PFSK-1 (cell line): ENCODE measurements around the gene VWA3B.

ENCODE experiments used
- FOXP2 ChIP-seq: optimal IDR thresholded peaks from 2 replicates; pipeline ENCODE3; 2011; ENCODE audit warnings: borderline replicate concordance, control low read depth, inconsistent platforms; ENCODE audit not compliant: insufficient read depth; ENCODE audit errors: extremely low read length, extremely low read depth
- POLR2AphosphoS5 ChIP-seq: IDR thresholded peaks from 2 replicates; pipeline ENCODE4 v1.6.1; 2012; ENCODE audit warnings: low read depth, mild to moderate bottlenecking, control low read depth, low read length, moderate library complexity
- REST ChIP-seq, 2 experiments: IDR thresholded peaks; 2 replicates each; pipeline versions ENCODE4 v1.6.1 to v1.8.0; 2011 to 2012; ENCODE audit warnings: low read depth in 2 of 2, low read length in 2 of 2, control low read depth in 1 of 2, inconsistent platforms in 1 of 2, mild to moderate bottlenecking in 1 of 2, moderate library complexity in 1 of 2; ENCODE audit not compliant: insufficient read depth in 1 of 2
- SIN3A ChIP-seq: IDR thresholded peaks from 2 replicates; pipeline ENCODE4 v1.6.1; 2012; ENCODE audit warnings: mild to moderate bottlenecking, low read length, moderate library complexity, borderline replicate concordance; ENCODE audit not compliant: insufficient read depth
- TAF1 ChIP-seq: IDR thresholded peaks from 2 replicates; pipeline ENCODE4 v1.6.1; 2012; ENCODE audit warnings: low read length, control low read depth, borderline replicate concordance; ENCODE audit not compliant: insufficient read depth

VWA3B gene

DNA sequence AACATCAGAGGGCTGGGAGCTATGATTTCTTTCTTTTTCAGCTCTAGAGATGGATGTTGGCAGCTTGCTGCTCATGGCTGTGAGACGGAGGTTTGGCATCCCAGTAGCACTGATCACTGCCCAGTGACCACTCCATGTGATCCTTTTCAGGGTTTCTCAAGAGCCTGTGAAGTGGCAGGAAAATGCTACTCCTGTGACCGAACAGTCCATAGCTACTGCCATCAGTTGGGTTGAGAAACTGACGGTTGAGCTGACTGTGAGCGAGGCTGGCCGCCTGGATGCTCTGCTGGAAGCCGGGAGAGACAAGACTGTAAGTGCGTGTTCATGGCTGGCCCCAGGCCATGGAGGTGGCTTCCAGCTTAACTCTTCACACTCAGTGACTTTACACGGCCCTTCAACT, 34.2 kb downstream of the VWA3B start:
- TF ChIP-seq TAF1: no peak
- TF ChIP-seq SIN3A: no peak
- no peak for TF ChIP-seq REST (IDR thresholded peaks at IDR 0.05; ENCODE audit: insufficient read depth in 1 of 2, low read depth in 2 of 2, low read length in 2 of 2)
- TF ChIP-seq FOXP2: no peak
- TF ChIP-seq POLR2AphosphoS5: no peak

- TF ChIP-seq TAF1: no peak
- TF ChIP-seq SIN3A: no peak
- TF ChIP-seq REST (IDR thresholded peaks at IDR 0.05; ENCODE audit: insufficient read depth in 1 of 2, low read depth in 2 of 2, low read length in 2 of 2): no peak
- no peak for TF ChIP-seq FOXP2
- no peak for TF ChIP-seq POLR2AphosphoS5
These were observed 35.6 kb downstream of the VWA3B start for GRCh38 chr2:98122524-98122923.

- TF ChIP-seq TAF1 (no peak), FOXP2 (no peak), POLR2AphosphoS5 (no peak), SIN3A (no peak), REST (IDR thresholded peaks at IDR 0.05; ENCODE audit: insufficient read depth in 1 of 2, low read depth in 2 of 2, low read length in 2 of 2) (no peak)
These were observed 36.3 kb downstream of the VWA3B start for GRCh38 chr2:98123286-98123685.

- TF ChIP-seq REST (IDR thresholded peaks at IDR 0.05; ENCODE audit: insufficient read depth in 1 of 2, low read depth in 2 of 2, low read length in 2 of 2) (no peak), FOXP2 (no peak), TAF1 (no peak), SIN3A (no peak), POLR2AphosphoS5 (no peak)
These were observed 39.1 kb downstream of the VWA3B start for GRCh38 chr2:98126061-98126460.

DNA sequence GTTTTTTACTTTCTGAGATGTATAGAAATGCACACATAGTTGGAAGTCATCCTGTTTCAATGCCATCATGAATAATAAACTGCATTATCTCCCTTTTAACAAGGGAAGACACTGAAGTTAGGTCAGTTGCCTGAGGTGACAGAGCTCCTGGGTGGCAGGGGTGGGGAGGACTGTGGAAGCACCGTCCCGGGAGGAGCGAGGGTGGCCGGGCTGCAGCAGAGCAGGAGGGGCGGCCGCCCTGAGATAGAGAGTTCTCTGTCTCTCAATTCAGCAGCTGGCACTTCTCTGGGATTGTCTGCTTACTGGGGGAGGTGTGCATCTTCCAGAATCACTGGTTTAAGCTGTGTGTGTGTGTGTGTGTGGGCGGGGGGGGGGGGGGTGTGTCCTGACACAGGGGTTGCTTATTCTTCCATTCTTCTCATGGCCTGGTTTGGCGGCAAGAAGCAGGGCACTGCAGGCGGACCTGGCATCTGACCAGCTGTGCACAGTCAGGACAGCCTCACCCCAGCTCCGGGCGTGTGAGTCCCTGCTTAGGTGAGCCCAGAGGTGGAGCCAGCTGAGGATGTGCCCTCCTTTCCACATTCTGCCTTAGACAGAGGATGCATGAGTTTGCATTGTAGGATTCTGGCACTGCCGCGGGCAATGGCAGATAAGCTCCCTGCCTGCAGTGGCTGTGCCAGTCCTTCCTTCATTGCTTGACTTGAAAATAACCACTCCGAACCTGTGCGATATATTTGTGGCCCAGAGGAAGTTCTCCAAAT, 40.4 kb downstream of the VWA3B start:
- TF ChIP-seq SIN3A (no peak), TAF1 (no peak), POLR2AphosphoS5 (no peak)
